ENCODE results near the gene PSMA7. TPM values are rescaled to one million over a fixed set of nuclear protein-coding genes. Genes with fewer than 3 reads are reported as not detected.

PSMA7 gene
- total RNA-seq, 1 experiment from 2014 or later: 332 TPM

GRCh38 chr20:62167474-62167873 lies 24.3 kb upstream of the PSMA7 start:
- no peak overlapping the region for H2BK15ac ChIP-seq (ENCODE audit: low read depth, low read length)
- no peak overlapping the region for H2BK20ac ChIP-seq (ENCODE audit: low read depth, low read length, poor library complexity, severe bottlenecking)
- no peak overlapping the region for H3K18ac ChIP-seq (ENCODE audit: insufficient read length, low read depth, low read length)
- H3K79me2 ChIP-seq (ENCODE audit: insufficient read depth, low read length): no peaks in the 10 kb centered on the region
- WGBS (ENCODE audit: extremely low coverage, insufficient read length, low lambda C conversion rate): no CpG with 5 or more reads among the region's 6 CpGs
- H3K4me2 ChIP-seq (ENCODE audit: insufficient read depth, insufficient read length, low read length): no peak overlapping the region
- H3K27ac Mint-ChIP-seq: no peak overlapping the region
- no peak overlapping the region for H3K23ac ChIP-seq (ENCODE audit: insufficient read length, low read depth, low read length)
- no peaks in the 10 kb centered on the region for H3K79me1 ChIP-seq (ENCODE audit: insufficient read depth, low read depth, low read length, poor library complexity, severe bottlenecking)
- H3K9me3 ChIP-seq (ENCODE audit: control insufficient read depth, low read depth, low read length): no peaks in the 10 kb centered on the region
- no peak overlapping the region for H2AFZ ChIP-seq (ENCODE audit: low read length)
- no peak overlapping the region for H3T11ph ChIP-seq (ENCODE audit: low read length)
- no peak overlapping the region for H3K14ac ChIP-seq (ENCODE audit: insufficient read depth, low read length)
- H4K5ac ChIP-seq (ENCODE audit: insufficient read length, low read depth, low read length): no peak overlapping the region
- peaks cover 18 to 52% (median 44%) of the 10 kb centered on the region in 3 experiments; a peak in 6 of 7 replicates for H3K36me3 Mint-ChIP-seq (ENCODE audit: insufficient read depth in 1 of 3, low read depth in 3 of 3)
- H3K9ac ChIP-seq (ENCODE audit: extremely low read depth, insufficient read length, low read length): no peak overlapping the region
- H3K27me3 ChIP-seq (ENCODE audit: insufficient read depth, low read length): no peaks in the 10 kb centered on the region
- no peak overlapping the region for H4K91ac ChIP-seq (ENCODE audit: insufficient read length, low read depth, low read length)
- no peak for TF ChIP-seq CTCF (conservative IDR thresholded peaks at IDR 0.05)
- H2BK12ac ChIP-seq (ENCODE audit: insufficient read length, low read depth, low read length): no peak overlapping the region
- H2BK5ac ChIP-seq (ENCODE audit: insufficient read length, low read length): no peak overlapping the region
- H3K56ac ChIP-seq (ENCODE audit: insufficient read length, low read depth, low read length): no peak overlapping the region
- no peak overlapping the region for H3K4me3 Mint-ChIP-seq
- H3K9me3 Mint-ChIP-seq: no peaks in the 10 kb centered on the region; a peak in 1 of 5 replicates
- no peak overlapping the region for H2BK120ac ChIP-seq (ENCODE audit: low read depth, low read length, poor library complexity, severe bottlenecking)
- no peak overlapping the region for H3K27ac ChIP-seq (ENCODE audit: insufficient read length, low read depth, low read length)
- H3K4ac ChIP-seq (ENCODE audit: low read depth, low read length): no peak overlapping the region
- H4K20me1 ChIP-seq (ENCODE audit: control insufficient read depth, insufficient read depth, insufficient read length): no peaks in the 10 kb centered on the region
- H3K4me1 ChIP-seq (ENCODE audit: insufficient read depth, low read length): no peaks in the 10 kb centered on the region
- H3K27me3 Mint-ChIP-seq (ENCODE audit: low read depth): no peaks in the 10 kb centered on the region; the same call in 1 of the 2 replicates
- no peak for DNase-seq
- H3K23me2 ChIP-seq (ENCODE audit: insufficient read length, low read depth, low read length, poor library complexity, severe bottlenecking): no peaks in the 10 kb centered on the region
- no peak overlapping the region for H2AK5ac ChIP-seq (ENCODE audit: insufficient read length, low read length)
- H3K4me1 Mint-ChIP-seq: no peaks in the 10 kb centered on the region
- no peak overlapping the region for H4K8ac ChIP-seq (replicated peaks; ENCODE audit: insufficient read length, low read depth, low read length)
